ENCODE data around the gene NGF. TPM values are rescaled to one million over a fixed set of nuclear protein-coding genes. Genes with fewer than 3 reads are reported as not detected.

NGF gene
- total RNA-seq, 1 donor from 2014 or later, result 2.7 TPM

DNA sequence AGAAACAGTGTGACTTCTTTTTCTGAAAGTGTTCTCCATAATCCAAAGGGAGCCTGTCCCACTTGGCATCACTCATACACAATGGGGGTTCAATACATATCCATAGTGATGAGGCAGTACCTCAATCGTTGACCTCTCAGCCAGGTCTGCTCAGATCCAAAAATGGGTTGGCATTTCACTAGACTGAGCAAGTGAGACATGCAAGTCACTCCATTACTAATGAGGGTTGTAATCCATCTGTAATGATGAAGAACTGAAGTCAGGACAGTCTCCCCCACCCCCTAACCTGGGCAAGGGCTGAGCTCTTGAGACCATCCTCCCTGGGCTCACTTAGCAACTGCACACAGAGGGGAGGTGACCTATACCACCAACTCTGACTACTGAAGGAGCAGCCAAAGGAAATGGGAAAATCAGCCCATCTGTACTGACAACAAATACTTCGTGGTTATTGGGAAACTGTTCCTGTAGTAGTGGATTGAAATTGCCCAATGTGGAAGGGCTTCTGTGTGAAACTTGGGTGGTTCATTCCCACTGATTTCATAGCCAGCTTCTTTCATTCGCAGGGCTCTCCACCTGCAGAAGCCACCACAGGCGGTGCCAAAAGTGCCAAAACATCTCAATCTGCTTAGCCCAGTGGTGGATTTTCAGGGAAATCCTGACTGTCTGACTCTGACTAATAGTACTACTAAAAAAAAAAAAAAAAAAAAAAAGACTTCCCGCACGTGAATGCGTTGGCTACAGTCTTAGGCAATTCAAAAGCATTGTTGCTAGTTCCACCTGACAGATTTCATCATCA lies 5.0 kb downstream of the NGF start:
- Histone ChIP-seq H3K9me3 (no peaks in the 10 kb centered on the region), H3K27ac (peak overlapping the region; percentile 75), H3K27me3 (no peaks in the 10 kb centered on the region), H3K4me1 (peaks cover 42% of the 10 kb centered on the region), H3K36me3 (no peaks in the 10 kb centered on the region), H3K4me3 (no peak overlapping the region)
- no peak for TF ChIP-seq CTCF (IDR thresholded peaks at IDR 0.05)
- peak in 1 of 2 donors; percentile 65 for TF ChIP-seq POLR2AphosphoS5 (IDR thresholded peaks at IDR 0.05; ENCODE audit: insufficient read depth in 1 of 2, low read depth in 1 of 2)
- no peak for DNase-seq (ENCODE audit: extremely low spot score in 2 of 2)
- intact Hi-C loops (cut with DNase I), result loop anchor here (2.0 to 10.0 kb wide), 2 partner anchors 50 to 168 kb away; no protein-coding TSS in a partner anchor

DNA sequence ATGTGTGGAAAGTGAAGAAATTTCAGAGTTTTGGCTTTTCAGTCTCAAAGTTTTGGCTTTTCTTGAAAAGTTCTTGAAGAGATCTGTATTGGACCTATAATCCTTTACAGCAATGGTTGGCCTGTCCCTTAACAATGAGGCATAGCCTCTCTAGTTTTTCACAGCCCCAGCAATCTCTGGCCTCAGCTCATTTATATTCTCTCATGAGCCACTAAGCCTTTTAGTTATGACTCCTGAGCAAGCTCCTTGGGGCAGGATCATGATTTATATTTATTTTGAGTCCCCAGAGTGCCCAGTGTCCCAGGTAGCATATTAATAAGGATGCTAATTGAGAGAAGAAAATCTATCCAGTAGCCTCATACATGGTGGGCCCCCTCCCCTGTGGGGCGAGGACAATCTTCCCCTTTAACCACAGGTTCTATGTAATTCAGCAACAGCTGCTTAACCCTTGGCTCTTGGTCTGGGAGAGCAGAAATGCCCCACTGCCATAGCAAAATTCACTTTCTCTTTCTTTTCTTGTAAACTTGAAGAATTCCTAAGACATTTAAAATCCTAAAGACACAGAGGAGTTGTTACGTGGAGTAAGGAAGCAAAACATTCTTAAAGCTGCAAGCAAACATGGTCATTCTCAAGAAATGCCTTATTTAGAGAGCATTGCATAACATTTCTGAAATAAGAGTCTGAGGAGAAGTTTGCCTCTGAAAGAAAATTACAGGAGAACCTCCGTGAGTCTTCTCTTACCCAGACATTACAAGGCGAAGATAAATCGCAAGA lies 6.3 kb downstream of the NGF start:
- TF ChIP-seq CTCF (IDR thresholded peaks at IDR 0.05), result no peak
- no peak for TF ChIP-seq POLR2A (IDR thresholded peaks at IDR 0.05)
- no peak for TF ChIP-seq POLR2AphosphoS5 (IDR thresholded peaks at IDR 0.05; ENCODE audit: insufficient read depth in 1 of 2, low read depth in 1 of 2)
- no peak for DNase-seq (ENCODE audit: extremely low spot score in 2 of 2)
- no peaks in the 10 kb centered on the region for H3K27me3 ChIP-seq
- no peaks in the 10 kb centered on the region for H3K36me3 ChIP-seq
- H3K9me3 ChIP-seq, result no peaks in the 10 kb centered on the region
- intact Hi-C loops (cut with DNase I), result loop anchor here (2.0 to 10.0 kb wide), 2 partner anchors 49 to 167 kb away; no protein-coding TSS in a partner anchor
- no peak overlapping the region for H3K4me3 ChIP-seq
- peak overlapping the region; percentile 75 for H3K27ac ChIP-seq
- H3K4me1 ChIP-seq, result peaks cover 36% of the 10 kb centered on the region

DNA sequence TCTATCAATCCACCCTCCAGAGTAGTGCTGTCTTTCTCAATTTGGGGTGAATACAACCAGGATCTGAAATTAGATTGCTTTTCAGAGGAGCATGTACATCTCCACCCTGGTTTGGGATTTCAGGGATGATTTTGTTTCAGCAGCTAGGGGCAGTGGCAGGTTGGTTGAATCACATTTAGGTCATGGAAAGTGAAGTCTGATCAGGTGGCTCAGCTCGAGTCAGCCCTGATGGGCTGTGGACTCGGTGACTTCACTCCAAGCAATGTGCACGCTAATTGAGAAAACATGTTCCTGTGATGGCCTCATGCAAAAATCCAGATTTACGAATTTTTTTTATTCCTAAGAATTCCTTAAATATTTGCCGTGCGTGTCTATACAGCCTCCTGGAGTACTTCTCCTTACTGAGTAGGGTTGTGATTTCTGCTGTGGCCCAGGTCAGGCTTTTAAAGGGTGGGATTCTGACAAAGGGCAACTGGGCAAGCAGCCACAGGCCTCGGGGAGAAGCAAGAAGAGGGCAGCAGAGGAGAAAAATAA lies 7.5 kb downstream of the NGF start:
- peaks cover 24% of the 10 kb centered on the region for H3K4me1 ChIP-seq
- H3K27me3 ChIP-seq, result no peaks in the 10 kb centered on the region
- no peak for DNase-seq (ENCODE audit: extremely low spot score in 2 of 2)
- H3K9me3 ChIP-seq, result no peaks in the 10 kb centered on the region
- TF ChIP-seq POLR2A (IDR thresholded peaks at IDR 0.05) (no peak), CTCF (IDR thresholded peaks at IDR 0.05) (peak in 1 of 3 experiments; percentile 33), POLR2AphosphoS5 (IDR thresholded peaks at IDR 0.05; ENCODE audit: insufficient read depth in 1 of 2, low read depth in 1 of 2) (no peak)
- H3K27ac ChIP-seq, result peak overlapping the region; percentile 75
- no peak overlapping the region for H3K4me3 ChIP-seq
- no peaks in the 10 kb centered on the region for H3K36me3 ChIP-seq
- intact Hi-C loops (cut with DNase I), result loop anchor here (10.0 kb wide), 1 partner anchor 166 kb away; no protein-coding TSS in a partner anchor

- Histone ChIP-seq H3K36me3 (no peaks in the 10 kb centered on the region), H3K4me1 (peaks cover 22% of the 10 kb centered on the region), H3K4me3 (no peak overlapping the region), H3K27ac (peak overlapping the region; percentile 75), H3K9me3 (no peaks in the 10 kb centered on the region), H3K27me3 (no peaks in the 10 kb centered on the region)
- TF ChIP-seq POLR2A (IDR thresholded peaks at IDR 0.05) (no peak), CTCF (IDR thresholded peaks at IDR 0.05) (no peak), POLR2AphosphoS5 (IDR thresholded peaks at IDR 0.05; ENCODE audit: insufficient read depth in 1 of 2, low read depth in 1 of 2) (no peak)
- intact Hi-C loops (cut with DNase I), result loop anchor here (10.0 kb wide), 1 partner anchor 165 kb away; no protein-coding TSS in a partner anchor
- DNase-seq (ENCODE audit: extremely low spot score in 2 of 2), result no peak
These were observed 8.1 kb downstream of the NGF start for GRCh38 chr1:115329965-115330364.
